ENCODE results near the gene C5. TPM values are rescaled to one million over a fixed set of nuclear protein-coding genes. Genes with fewer than 3 reads are reported as not detected.

Gene C5
- total RNA-seq, 1 experiment from 2014 or later: 0.66 TPM

DNA sequence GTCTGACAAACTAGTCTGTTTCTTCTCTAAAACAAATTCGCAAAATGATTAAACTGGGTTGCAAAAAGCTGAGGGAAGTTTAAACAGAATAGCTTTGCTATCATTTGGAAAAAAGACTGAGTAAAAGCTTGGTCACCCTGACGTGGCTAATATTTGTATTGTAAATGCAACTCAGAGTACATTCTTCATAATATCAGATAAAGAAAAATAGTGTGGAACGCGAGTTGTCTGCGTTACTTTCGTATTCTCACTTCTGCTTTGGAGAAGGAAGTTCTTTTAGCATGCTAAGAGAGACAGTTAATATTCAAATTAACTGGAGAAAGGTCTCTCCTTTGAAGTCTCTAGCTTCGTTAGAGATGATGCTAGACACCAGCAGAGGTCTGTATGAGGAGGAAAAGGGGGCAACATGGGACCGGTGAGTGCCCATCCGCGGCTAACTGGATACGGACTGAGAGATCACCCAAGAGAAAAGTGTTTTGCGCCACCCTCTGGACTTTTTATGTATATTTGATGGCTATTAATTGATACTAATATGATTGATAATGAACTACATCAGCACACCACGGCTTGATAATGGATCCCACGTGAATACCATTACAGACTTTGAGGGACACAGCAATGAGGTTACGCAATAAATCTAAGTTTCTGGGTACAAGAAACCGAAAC lies 21.8 kb upstream of the C5 start:
- intact Hi-C loops (cut with micrococcal nuclease): no loop called here
- H3K4me3 ChIP-seq (replicated peaks in 1 of 2; ENCODE audit: low read depth in 1 of 2, low read length in 2 of 2): peak overlapping the region; percentile 31 to 54
- RAD21 ChIA-PET (ENCODE audit: low non-redundant PET in 1 of 2, low total read pairs in 2 of 2, uncharacterized antibody in 2 of 2, unreplicated experiment in 2 of 2): no interaction called here
- peaks cover 0 to 20% of the 10 kb centered on the region in 2 experiments; a peak in 2 of 4 replicates for H3K4me1 ChIP-seq (ENCODE audit: control insufficient read depth in 1 of 2, insufficient read depth in 2 of 2, low read length in 2 of 2)
- POLR2A ChIA-PET: no interaction called here
- H3K27ac ChIP-seq (ENCODE audit: low read depth, low read length): no peak overlapping the region
- H2AFZ ChIP-seq (ENCODE audit: low read depth, low read length, poor library complexity, severe bottlenecking): peak overlapping the region; percentile 60
- ATAC-seq (peak; percentile 13; the same call in 1 of the 2 replicates), DNase-seq (ENCODE audit: low read depth, low spot score) (no peak)
- BruUV-seq (replicated peaks): no TSS peak
- H3K4me2 ChIP-seq (ENCODE audit: low read length): peak overlapping the region; percentile 60
- peaks cover 3% of the 10 kb centered on the region; the same call in 1 of the 2 replicates for H3K27me3 ChIP-seq (ENCODE audit: insufficient read depth, low read length)
- no peaks in the 10 kb centered on the region for H3K79me2 ChIP-seq (ENCODE audit: insufficient read depth, low read length)
- no peaks in the 10 kb centered on the region for H4K20me1 ChIP-seq (ENCODE audit: insufficient read depth)
- no peaks in the 10 kb centered on the region for H3K9me3 ChIP-seq (ENCODE audit: control insufficient read depth in 1 of 2, insufficient read depth in 1 of 2, low read depth in 1 of 2, low read length in 2 of 2)
- no peak overlapping the region for H3K9ac ChIP-seq (ENCODE audit: low read length)
- no peaks in the 10 kb centered on the region for H3K36me3 ChIP-seq (ENCODE audit: control insufficient read depth in 1 of 2, insufficient read depth in 2 of 2, low read length in 2 of 2)
- no peaks in the 10 kb centered on the region for H3K9me2 ChIP-seq (ENCODE audit: insufficient read depth)
- CTCF ChIA-PET: interaction anchor here (0.9 to 2.4 kb wide), 5 partner anchors 12 to 316 kb away, joined by 4 to 20 read pairs (median 5); no protein-coding TSS in a partner anchor
- TF ChIP-seq, protein P1, sequence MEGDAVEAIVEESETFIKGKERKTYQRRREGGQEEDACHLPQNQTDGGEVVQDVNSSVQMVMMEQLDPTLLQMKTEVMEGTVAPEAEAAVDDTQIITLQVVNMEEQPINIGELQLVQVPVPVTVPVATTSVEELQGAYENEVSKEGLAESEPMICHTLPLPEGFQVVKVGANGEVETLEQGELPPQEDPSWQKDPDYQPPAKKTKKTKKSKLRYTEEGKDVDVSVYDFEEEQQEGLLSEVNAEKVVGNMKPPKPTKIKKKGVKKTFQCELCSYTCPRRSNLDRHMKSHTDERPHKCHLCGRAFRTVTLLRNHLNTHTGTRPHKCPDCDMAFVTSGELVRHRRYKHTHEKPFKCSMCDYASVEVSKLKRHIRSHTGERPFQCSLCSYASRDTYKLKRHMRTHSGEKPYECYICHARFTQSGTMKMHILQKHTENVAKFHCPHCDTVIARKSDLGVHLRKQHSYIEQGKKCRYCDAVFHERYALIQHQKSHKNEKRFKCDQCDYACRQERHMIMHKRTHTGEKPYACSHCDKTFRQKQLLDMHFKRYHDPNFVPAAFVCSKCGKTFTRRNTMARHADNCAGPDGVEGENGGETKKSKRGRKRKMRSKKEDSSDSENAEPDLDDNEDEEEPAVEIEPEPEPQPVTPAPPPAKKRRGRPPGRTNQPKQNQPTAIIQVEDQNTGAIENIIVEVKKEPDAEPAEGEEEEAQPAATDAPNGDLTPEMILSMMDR (IDR thresholded peaks at IDR 0.05 in 2 of 3, conservative IDR thresholded peaks at IDR 0.05 in 1 of 3; ENCODE audit: borderline replicate concordance in 1 of 3, insufficient read depth in 1 of 3, low read depth in 2 of 3, low read length in 2 of 3): peak; percentile 17 to 50 (median 36); a peak in 4 of 6 replicates
- TF ChIP-seq, protein P2, sequence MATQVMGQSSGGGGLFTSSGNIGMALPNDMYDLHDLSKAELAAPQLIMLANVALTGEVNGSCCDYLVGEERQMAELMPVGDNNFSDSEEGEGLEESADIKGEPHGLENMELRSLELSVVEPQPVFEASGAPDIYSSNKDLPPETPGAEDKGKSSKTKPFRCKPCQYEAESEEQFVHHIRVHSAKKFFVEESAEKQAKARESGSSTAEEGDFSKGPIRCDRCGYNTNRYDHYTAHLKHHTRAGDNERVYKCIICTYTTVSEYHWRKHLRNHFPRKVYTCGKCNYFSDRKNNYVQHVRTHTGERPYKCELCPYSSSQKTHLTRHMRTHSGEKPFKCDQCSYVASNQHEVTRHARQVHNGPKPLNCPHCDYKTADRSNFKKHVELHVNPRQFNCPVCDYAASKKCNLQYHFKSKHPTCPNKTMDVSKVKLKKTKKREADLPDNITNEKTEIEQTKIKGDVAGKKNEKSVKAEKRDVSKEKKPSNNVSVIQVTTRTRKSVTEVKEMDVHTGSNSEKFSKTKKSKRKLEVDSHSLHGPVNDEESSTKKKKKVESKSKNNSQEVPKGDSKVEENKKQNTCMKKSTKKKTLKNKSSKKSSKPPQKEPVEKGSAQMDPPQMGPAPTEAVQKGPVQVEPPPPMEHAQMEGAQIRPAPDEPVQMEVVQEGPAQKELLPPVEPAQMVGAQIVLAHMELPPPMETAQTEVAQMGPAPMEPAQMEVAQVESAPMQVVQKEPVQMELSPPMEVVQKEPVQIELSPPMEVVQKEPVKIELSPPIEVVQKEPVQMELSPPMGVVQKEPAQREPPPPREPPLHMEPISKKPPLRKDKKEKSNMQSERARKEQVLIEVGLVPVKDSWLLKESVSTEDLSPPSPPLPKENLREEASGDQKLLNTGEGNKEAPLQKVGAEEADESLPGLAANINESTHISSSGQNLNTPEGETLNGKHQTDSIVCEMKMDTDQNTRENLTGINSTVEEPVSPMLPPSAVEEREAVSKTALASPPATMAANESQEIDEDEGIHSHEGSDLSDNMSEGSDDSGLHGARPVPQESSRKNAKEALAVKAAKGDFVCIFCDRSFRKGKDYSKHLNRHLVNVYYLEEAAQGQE (IDR thresholded peaks at IDR 0.05; ENCODE audit: low read depth): no peak
- TF ChIP-seq RAD21 (IDR thresholded peaks at IDR 0.05; ENCODE audit: low read depth): peak; percentile 58

Measured in HCT116 (cell line).